Measurements from ENCODE around the gene UQCC5.

UQCC5 gene

GRCh38 chr3:52536369-52537164, at the start of gene UQCC5:
TSS of gene UQCC5 (plus strand) at chr3:52536605. CDS start at chr3:52536756, 151 bp downstream.
- DNase-seq (ENCODE audit: low spot score) = peak; percentile 97

GRCh38 chr3:52487050-52487787, 49.2 kb upstream of the UQCC5 start:
- no peak for DNase-seq (ENCODE audit: low spot score)

- DNase-seq (ENCODE audit: low spot score) = no peak
Measured at GRCh38 chr3:52487788-52488691, 48.4 kb upstream of the UQCC5 start.

GRCh38 chr3:52488746-52489145, 47.7 kb upstream of the UQCC5 start:
- DNase-seq (ENCODE audit: low spot score) = no peak

GRCh38 chr3:52489453-52489852, 47.0 kb upstream of the UQCC5 start:
- no peak for DNase-seq (ENCODE audit: low spot score)

GRCh38 chr3:52490035-52490938, 46.1 kb upstream of the UQCC5 start:
- DNase-seq (ENCODE audit: low spot score) = no peak

- no peak for DNase-seq (ENCODE audit: low spot score)
Measured at GRCh38 chr3:52490939-52491526, 45.4 kb upstream of the UQCC5 start.

- DNase-seq (ENCODE audit: low spot score) = no peak
Measured at GRCh38 chr3:52492059-52492458, 44.3 kb upstream of the UQCC5 start.

- DNase-seq (ENCODE audit: low spot score) = no peak
Measured at GRCh38 chr3:52493232-52494017, 43.0 kb upstream of the UQCC5 start.

- no peak for DNase-seq (ENCODE audit: low spot score)
Measured at GRCh38 chr3:52494445-52494844, 42.0 kb upstream of the UQCC5 start.

GRCh38 chr3:52494886-52495495, 41.4 kb upstream of the UQCC5 start, which contains the start of gene STAB1:
TSS of gene STAB1 (plus strand) at chr3:52495338. CDS start at chr3:52495414, 76 bp downstream.
- no peak for DNase-seq (ENCODE audit: low spot score)

GRCh38 chr3:52495777-52496602, 40.4 kb upstream of the UQCC5 start:
- DNase-seq (ENCODE audit: low spot score) = no peak

- no peak for DNase-seq (ENCODE audit: low spot score)
Measured at GRCh38 chr3:52498137-52499054, 38.0 kb upstream of the UQCC5 start.

GRCh38 chr3:52501046-52501445, 35.4 kb upstream of the UQCC5 start:
- no peak for DNase-seq (ENCODE audit: low spot score)

- DNase-seq (ENCODE audit: low spot score) = no peak
Measured at GRCh38 chr3:52502001-52502400, 34.4 kb upstream of the UQCC5 start.

GRCh38 chr3:52502808-52503350, 33.5 kb upstream of the UQCC5 start:
- no peak for DNase-seq (ENCODE audit: low spot score)

GRCh38 chr3:52503788-52504424, 32.5 kb upstream of the UQCC5 start:
- DNase-seq (ENCODE audit: low spot score) = no peak

Measured in left forelimb (tissue), 1 donor.